AG09309 (cell line): ENCODE results near the gene RAPGEF5.

Experiments
- DNase-seq: peaks from one replicate; pipeline ENCODE4 v3.0.0-alpha.2; 2010; ENCODE audit warnings: low read depth
- H3K4me3 ChIP-seq: 2 replicates; pipeline ENCODE4 v1.5.1; 2011; ENCODE audit warnings: mild to moderate bottlenecking, low read depth, low read length, moderate library complexity; ENCODE audit not compliant: control insufficient read depth
- TF ChIP-seq, protein P1 (sequence below): IDR thresholded peaks from 2 replicates; pipeline ENCODE4 v1.5.1; 2011; ENCODE audit warnings: mild to moderate bottlenecking, low read depth, low read length, inconsistent platforms; ENCODE audit not compliant: insufficient read depth, control insufficient read depth; ENCODE audit errors: missing control alignments

RAPGEF5 gene

DNA sequence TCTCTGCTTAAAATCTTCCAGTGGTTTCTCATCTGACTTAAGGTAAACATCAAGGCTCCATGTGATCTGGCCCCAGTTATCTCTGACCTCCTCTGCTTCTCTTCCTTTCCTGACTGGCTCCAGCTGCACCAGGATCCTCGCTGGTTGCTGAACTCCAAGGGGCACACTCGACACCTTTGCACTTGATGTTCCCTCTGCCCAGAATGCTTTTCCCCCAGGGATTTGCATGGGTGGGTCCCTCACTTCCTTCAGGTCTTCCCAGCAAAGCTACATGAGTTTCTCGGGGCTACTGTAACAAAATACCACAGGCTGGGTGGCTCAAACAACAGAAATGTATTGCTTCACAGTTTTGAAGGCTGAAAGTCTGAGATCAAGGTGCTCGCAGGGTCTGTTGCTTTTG lies 245.3 kb downstream of the RAPGEF5 start:
- TF ChIP-seq, protein P1, sequence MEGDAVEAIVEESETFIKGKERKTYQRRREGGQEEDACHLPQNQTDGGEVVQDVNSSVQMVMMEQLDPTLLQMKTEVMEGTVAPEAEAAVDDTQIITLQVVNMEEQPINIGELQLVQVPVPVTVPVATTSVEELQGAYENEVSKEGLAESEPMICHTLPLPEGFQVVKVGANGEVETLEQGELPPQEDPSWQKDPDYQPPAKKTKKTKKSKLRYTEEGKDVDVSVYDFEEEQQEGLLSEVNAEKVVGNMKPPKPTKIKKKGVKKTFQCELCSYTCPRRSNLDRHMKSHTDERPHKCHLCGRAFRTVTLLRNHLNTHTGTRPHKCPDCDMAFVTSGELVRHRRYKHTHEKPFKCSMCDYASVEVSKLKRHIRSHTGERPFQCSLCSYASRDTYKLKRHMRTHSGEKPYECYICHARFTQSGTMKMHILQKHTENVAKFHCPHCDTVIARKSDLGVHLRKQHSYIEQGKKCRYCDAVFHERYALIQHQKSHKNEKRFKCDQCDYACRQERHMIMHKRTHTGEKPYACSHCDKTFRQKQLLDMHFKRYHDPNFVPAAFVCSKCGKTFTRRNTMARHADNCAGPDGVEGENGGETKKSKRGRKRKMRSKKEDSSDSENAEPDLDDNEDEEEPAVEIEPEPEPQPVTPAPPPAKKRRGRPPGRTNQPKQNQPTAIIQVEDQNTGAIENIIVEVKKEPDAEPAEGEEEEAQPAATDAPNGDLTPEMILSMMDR = no peak
- H3K4me3 ChIP-seq = no peak overlapping the region
- no peak for DNase-seq

DNA sequence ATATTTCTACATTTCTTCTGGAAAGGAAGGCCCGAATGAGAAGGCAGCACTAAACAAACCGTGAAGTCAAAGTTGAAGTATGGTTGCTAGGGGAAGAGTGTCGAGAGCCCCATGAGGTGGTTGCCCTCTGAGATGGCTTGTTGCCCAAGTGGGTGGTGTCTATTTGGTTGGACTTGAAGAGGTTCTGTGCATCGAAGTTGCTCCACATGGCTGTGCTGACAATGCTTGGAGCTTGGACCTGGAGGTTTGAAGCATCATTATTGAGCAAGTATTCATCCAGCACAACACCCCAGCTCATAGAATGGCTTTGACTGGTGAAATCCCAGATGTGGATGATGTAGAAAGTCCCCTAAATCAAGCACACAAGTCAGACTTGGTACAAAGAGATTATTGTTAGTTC lies 246.1 kb downstream of the RAPGEF5 start:
- DNase-seq = no peak
- no peak overlapping the region for H3K4me3 ChIP-seq
- TF ChIP-seq, protein P1 = no peak

DNA sequence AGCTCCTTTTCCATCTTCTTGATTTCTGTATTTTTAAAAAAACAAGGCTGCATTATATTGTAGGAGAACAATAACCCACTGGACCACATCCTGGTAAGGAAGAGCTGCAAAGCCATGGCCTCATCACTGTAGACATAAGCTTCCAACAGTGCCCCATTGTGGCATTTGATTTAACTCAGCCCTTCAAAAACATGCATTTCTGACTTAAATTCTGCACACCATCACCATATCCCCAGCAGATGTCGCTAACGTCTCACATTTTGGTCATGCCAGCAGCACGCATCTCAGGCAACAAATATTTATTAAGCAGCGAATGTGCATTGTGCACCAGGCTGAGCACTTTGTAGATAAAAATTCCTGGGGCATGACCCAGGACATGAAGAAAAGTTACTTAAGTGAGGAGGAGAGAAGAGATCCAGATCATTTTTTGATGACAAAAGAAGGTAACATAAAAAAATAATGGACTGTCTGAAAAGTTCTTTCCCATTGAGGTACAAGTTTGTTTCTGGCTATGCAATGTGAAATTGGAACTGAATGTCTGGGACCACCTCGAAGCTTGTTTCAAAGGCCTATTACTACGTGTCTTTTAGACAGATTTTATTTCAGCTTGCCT lies 246.6 kb downstream of the RAPGEF5 start:
- DNase-seq = peak; percentile 76
- TF ChIP-seq, protein P1 = peak; percentile 79
- no peak overlapping the region for H3K4me3 ChIP-seq

- TF ChIP-seq, protein P1 = peak; percentile 44
- no peak for DNase-seq
- no peak overlapping the region for H3K4me3 ChIP-seq
These were observed 247.2 kb downstream of the RAPGEF5 start for GRCh38 chr7:22109761-22110160.

DNA sequence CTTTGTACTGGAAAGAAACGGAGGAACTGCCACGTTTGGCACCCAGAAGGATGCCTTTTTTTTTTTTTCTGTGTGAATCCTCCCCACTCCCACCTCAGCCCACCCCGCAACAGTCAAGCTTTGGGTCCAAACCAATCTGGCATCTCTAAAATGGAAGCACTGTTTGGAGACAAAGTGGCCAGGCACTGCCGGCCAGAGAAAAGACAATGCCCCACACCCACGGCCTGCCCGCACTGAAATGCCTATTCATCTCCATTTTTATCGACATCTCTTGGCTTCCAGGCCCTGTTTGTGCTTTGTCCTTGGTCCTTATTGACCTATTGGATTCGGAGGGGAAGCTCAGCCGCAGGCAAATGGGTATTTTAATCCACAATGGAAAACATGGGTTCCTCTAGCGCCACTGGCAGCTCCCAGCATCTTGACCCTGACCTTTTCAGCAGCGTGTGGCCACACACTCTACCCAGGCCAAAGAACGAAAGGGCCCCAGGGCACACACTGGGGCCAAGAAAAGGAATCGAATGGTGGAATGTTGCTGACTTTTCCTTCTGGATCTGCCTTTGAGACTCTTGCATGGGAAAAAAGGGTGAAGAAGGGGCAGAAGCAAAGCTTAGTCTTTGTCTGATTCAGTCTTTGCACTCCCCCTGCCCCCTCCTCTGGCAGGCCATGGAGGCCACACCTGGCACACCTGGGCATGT lies 248.7 kb downstream of the RAPGEF5 start:
- TF ChIP-seq, protein P1 = no peak
- no peak overlapping the region for H3K4me3 ChIP-seq
- no peak for DNase-seq

GRCh38 chr7:22105550-22105949 lies 251.4 kb downstream of the RAPGEF5 start:
- DNase-seq = no peak
- H3K4me3 ChIP-seq = no peak overlapping the region
- TF ChIP-seq, protein P1 = no peak
